Raji (cell line): ENCODE results near the gene CROCC2.

Experiments
- POLR2A ChIP-seq: IDR thresholded peaks from 2 replicates; pipeline ENCODE4 v1.6.1; 2011; ENCODE audit warnings: low read depth, low read length, control low read depth; ENCODE audit not compliant: insufficient read depth

CROCC2 gene

DNA sequence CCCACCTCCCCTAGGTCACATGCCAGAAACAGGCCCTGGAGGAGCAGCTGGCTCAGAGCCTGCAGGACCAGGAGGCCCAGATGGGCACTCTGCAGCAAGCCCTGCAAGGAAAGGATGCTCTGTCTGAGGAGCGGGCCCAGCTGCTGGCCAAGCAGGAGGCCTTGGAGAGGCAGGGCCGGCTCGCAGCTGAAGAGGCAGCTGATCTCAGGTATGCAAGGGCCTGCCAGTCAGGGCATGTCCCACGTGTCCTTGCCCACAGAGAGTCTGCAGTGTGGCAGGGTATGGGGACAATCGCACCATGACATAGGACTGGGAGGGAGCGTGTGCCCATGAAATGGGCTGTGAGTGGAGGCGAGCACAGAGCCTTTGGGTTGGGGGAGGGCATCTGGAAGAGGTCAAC lies 39.9 kb downstream of the CROCC2 start:
- TF ChIP-seq POLR2A: no peak

DNA sequence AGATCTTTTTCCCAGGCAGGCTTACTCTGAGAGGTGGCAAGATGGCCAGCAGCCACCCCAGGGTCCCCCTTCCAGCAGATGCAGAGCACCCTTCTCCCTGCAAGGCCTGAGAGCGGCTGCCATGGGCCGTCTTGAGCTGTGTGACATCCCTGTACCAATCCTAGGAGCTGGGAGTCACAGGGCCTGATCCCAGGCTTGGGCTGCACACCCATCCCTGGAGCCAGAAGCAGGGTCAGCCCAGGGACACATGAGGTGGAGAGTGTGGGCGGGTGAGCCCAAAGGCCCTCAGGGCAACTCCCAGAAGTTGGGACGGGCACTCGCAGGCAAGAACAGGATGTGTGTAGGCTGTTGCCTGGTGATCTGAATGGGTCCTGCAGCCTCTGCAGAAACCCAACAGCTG lies 40.5 kb downstream of the CROCC2 start:
- TF ChIP-seq POLR2A: no peak

GRCh38 chr2:240947176-240947575 lies 41.0 kb downstream of the CROCC2 start:
- no peak for TF ChIP-seq POLR2A

- TF ChIP-seq POLR2A: no peak
Measured at GRCh38 chr2:240947607-240948006, 41.5 kb downstream of the CROCC2 start.

- TF ChIP-seq POLR2A: no peak
Measured at GRCh38 chr2:240948086-240948485, 42.0 kb downstream of the CROCC2 start.

DNA sequence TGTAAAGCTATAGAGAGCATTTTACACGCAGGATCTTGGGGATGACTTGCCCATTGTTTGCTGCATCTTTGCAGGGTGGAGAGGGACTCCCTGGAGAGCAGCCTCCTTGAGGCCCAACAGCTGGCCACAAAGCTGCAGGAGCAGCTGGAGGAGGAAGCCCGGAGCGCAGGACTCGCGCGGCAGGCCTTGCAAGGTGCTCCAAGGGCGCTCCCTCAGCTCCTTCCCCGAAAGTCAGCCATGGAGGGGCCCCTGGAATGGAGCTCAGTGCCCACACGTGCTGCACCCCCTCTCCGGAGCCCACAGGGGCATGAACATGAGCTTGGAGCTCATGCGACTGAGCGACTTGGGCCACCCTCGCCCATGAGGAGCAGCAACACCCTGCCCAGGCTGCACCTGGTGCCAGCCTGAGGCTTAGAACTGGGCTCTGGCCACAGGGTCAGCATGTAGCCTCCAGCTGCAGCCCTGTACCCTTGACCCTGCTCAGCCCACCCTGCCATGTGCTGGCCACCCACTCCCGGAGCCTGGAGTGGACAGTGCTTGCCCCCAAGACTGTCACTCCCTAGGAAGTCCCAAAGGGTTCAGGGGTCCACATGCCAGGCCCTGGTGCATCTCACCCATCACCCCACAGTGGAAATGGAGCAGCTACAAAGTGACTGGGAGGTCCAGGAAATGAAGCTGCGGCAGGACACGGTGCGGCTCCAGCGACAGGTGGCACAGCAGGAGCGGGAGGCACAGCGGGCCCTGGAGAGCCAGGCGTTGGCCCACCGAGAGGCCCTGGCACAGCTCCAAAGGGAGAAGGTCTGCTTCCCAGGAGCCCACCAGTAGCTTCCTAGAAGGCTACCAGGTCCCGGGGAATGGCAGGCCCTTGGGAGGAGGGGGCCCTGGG lies 43.0 kb downstream of the CROCC2 start:
- TF ChIP-seq POLR2A: no peak

GRCh38 chr2:240949791-240950705 lies 43.9 kb downstream of the CROCC2 start:
- no peak for TF ChIP-seq POLR2A

DNA sequence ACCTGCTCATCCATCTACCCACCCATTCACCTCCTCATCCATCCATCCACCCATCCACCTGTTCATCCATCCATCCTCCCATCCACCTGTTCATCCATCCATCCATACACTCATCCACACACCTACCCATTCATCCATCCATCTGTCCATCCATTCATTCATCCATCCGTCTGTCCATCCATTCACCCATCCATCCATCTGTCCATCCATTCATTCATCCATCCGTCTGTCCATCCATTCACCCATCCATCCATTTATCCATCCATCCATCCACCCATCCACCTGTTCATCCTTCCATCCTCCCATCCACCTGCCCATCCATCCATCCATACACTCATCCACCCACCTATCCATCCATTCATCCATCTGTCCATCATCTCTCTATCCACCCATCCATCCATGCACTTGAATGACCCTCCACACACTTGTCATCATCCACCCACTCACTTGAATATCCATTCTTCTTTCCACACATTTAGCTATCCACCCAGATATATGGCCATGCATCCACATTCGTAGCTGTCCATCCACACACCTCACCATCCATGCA lies 45.0 kb downstream of the CROCC2 start:
- no peak for TF ChIP-seq POLR2A

GRCh38 chr2:240952496-240953246 lies 46.5 kb downstream of the CROCC2 start:
- TF ChIP-seq POLR2A: no peak

- TF ChIP-seq POLR2A: no peak
Measured at GRCh38 chr2:240953426-240954410, 47.6 kb downstream of the CROCC2 start.

DNA sequence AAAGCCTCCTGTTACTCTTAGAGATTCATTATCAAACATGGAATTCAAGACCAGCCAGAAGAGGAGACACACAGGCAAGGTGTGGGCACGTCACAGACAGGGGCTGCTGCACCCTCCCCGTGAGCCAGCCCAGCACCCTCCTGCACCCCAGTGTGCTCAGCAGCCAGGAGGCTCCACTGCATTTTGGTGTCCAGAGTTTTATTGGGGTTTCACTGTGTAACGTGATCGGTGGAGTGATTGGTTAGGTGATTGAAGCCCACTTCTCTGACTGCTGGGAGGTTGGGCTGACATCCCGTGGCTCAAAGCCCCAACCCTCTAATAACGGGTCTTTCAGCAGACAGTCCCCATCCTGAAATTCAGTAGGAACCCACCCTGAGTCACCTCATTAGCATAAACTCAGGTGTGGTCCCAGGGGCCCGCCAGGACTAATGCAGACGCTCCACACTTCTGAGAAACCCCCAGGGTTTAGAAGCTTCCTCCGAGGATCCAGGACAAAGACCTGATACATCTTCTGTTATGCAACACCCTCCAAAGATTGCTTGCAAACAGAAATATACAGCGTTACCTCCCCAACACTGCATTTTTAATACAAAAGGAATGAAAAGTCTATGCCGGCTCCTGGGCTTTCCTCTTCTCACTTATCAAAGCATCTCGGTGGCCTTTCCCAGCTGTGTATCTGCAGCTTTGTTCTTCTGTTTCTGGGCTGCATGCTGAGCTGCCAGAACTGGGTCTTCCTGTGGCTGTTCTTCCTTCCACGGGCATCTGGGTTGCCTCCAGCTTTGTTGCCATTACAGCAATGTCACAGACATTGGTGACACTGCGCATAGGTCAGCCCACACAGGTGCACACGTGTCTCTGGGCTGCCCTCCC lies 48.5 kb downstream of the CROCC2 start:
- no peak for TF ChIP-seq POLR2A

GRCh38 chr2:240955306-240956170 lies 49.4 kb downstream of the CROCC2 start:
- TF ChIP-seq POLR2A: no peak
